Measurements from ENCODE around the gene C15orf39.

- TF ChIP-seq POLR2AphosphoS5 (IDR thresholded peaks at IDR 0.05; ENCODE audit: low read depth, low read length) (no peak), POLR2A (IDR thresholded peaks at IDR 0.05; ENCODE audit: low read depth, low read length) (no peak), TAF1 (IDR thresholded peaks at IDR 0.05; ENCODE audit: borderline replicate concordance, low read depth, low read length) (no peak)
Measured at GRCh38 chr15:75208501-75209288, 7.0 kb downstream of the C15orf39 start.
